Stimulated activated naive B cell treated with anti-CD40 and anti-IgM and Interleukin-4, amounts not matched to agents 10 μg/mL and 1 μg/mL and 100 μg/mL, for 72 hours (primary cell): ENCODE data around the gene CNIH2.
"Not testable (repeated sequence)": the region's sequence is repeated elsewhere in the genome, so short reads cannot be mapped to it uniquely, and the experiment has no call there.

ENCODE experiments used
- ATAC-seq, 2 donors: fragments of 150-1000 bp; cut with Tn5 transposase; replicated peaks; 2 replicates each; pipeline ENCODE4 v1.10.0; 2021; ENCODE audit warnings: moderate library complexity in 1 of 2
- DNase-seq: peaks from one replicate; pipeline ENCODE4 v3.0.0; 2021
- H3K27ac Mint-ChIP-seq: one replicate; pipeline ENCODE4 v1.8.0; 2022; ENCODE audit warnings: mild to moderate bottlenecking, mixed read lengths
- H3K27me3 Mint-ChIP-seq, 2 donors: one replicate each; pipeline ENCODE4 v1.8.0; 2022; ENCODE audit warnings: mixed read lengths in 2 of 2
- H3K36me3 Mint-ChIP-seq, 2 donors: one replicate each; pipeline ENCODE4 v1.8.0; 2022; ENCODE audit warnings: mixed read lengths in 2 of 2, mild to moderate bottlenecking in 1 of 2
- H3K4me1 Mint-ChIP-seq, 2 donors: one replicate each; pipeline ENCODE4 v1.8.0; 2022; ENCODE audit warnings: mixed read lengths in 2 of 2, mild to moderate bottlenecking in 1 of 2
- H3K4me3 Mint-ChIP-seq, 2 donors: one replicate each; pipeline ENCODE4 v1.8.0; 2022; ENCODE audit warnings: mild to moderate bottlenecking in 2 of 2, mixed read lengths in 2 of 2, moderate library complexity in 1 of 2
- H3K9me3 Mint-ChIP-seq, 2 donors: one replicate each; pipeline ENCODE4 v1.8.0; 2022; ENCODE audit warnings: mixed read lengths in 2 of 2, mild to moderate bottlenecking in 1 of 2

CNIH2 gene

GRCh38 chr11:66242095-66242765 lies 35.7 kb upstream of the CNIH2 start:
- Mint-ChIP-seq H3K27ac (peak overlapping the region; percentile 86), H3K27me3 (no peaks in the 10 kb centered on the region), H3K9me3 (no peaks in the 10 kb centered on the region), H3K36me3 (peaks cover 45 to 65% of the 10 kb centered on the region in 2 donors), H3K4me3 (no peak overlapping the region), H3K4me1 (peaks cover 25 to 36% of the 10 kb centered on the region in 2 donors)
- ATAC-seq (peak; percentile 43 to 53), DNase-seq (no peak)

DNA sequence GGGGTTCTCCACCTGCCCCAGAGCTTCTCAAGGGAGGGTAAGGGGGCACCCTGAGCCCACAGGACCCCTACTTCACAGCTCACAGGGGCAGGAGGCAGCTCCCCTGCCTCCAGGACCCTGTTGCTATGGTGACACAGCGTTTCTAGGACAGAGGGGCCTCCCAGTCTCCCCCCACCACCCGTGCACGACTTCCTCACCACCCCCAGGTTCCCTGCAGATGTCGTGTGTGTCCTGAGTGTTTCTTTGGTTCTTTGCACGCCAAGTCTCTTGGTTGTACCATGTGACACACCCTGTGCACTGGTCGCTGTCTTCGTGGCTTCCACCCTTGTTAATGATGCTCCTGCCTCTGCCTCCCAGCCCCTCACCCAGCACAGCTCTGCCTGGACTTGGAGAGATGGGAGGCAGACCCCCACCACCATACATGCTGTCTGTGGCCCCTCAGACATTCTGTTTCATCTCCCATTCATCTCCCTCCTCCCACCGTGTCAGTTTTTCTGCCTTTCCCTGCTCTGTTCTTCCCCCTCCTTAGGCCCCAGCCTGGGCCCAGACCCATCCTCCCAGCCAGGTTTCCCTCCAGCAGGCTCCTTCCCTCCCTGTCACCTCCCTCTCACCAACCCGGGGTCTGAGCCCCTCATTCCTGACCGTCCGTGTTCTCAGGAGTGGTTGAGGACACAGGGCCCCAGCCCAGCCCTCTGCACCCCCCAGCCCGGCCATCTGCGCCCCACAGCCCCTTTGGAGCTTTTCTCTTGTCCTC lies 34.0 kb upstream of the CNIH2 start:
- Mint-ChIP-seq H3K4me3 (peak overlapping the region; percentile 13 to 23), H3K9me3 (no peaks in the 10 kb centered on the region), H3K27ac (peak overlapping the region; percentile 94), H3K4me1 (peaks cover 32 to 46% of the 10 kb centered on the region in 2 donors), H3K27me3 (no peaks in the 10 kb centered on the region), H3K36me3 (peaks cover 42 to 68% of the 10 kb centered on the region in 2 donors)
- no peak for DNase-seq
- ATAC-seq = peak; percentile 72

DNA sequence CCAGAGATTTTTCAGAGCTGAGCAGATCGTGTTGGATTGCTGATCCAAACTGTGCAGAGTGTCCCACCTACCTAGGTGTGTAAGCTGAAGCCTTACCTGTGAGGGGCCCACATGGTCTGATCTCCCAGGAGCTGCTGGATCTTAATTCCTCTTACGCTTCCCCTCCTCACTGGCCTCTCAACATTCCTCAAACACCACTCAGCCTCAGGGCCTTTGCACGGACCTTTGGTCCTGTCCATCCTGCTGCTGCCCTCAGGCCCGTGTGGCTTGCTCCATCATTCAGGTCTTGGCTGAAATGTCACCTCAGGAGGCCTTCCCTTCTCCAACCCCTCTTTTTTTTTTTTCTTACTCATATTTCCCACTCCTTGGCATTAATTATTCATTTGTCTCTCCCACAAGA lies 30.7 kb upstream of the CNIH2 start:
- peaks cover 25 to 34% of the 10 kb centered on the region in 2 donors for H3K4me1 Mint-ChIP-seq
- no peak overlapping the region for H3K4me3 Mint-ChIP-seq
- ATAC-seq (no peak), DNase-seq (no peak)
- H3K36me3 Mint-ChIP-seq = peaks cover 43 to 62% of the 10 kb centered on the region in 2 donors
- no peaks in the 10 kb centered on the region for H3K9me3 Mint-ChIP-seq
- H3K27ac Mint-ChIP-seq = peak overlapping the region; percentile 75
- H3K27me3 Mint-ChIP-seq = no peaks in the 10 kb centered on the region

DNA sequence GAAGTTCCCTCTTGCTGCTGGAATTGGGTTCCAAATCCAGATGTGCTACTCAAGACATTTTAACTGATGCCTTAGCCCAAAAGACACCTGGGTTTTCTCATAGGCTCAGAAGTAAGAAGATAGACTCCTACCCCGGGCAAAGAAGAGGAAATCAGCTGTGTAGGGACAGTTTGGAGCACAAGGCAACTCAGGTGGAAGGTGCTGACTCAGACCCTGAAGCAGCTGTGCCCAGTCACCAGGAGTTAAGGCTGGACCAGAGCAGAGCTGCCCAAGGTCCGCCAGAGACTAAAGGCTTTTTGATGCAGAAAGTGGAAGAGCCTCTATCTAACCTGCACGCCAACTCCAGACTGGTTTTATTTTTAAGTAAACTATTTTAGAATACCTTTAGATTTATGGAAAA lies 30.2 kb upstream of the CNIH2 start:
- Mint-ChIP-seq H3K9me3 (no peaks in the 10 kb centered on the region), H3K36me3 (peaks cover 38 to 57% of the 10 kb centered on the region in 2 donors), H3K4me1 (peaks cover 23 to 31% of the 10 kb centered on the region in 2 donors), H3K27me3 (no peaks in the 10 kb centered on the region), H3K4me3 (no peak overlapping the region), H3K27ac (peak overlapping the region; percentile 75)
- DNase-seq (no peak), ATAC-seq (no peak)

DNA sequence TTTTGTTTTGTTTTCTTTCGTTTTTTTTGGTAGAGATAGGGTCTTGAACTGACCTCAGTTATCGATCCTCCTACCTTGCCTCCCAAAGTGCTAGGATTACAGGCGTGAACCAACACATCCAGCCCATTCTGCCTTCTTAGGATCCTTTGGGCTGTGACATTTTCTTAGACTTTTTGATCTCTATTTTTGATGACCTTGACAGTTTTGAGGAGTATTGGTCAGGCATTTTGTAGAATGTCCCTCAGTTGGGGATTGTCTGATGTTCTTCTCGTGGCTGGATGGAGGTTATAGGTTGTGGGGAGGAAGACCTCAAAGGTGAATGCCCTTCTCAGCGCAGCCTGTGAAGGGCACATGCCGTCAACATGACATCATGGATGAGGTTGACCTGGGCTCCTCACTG lies 29.1 kb upstream of the CNIH2 start:
- Mint-ChIP-seq H3K27me3 (no peaks in the 10 kb centered on the region), H3K27ac (no peak overlapping the region), H3K4me3 (no peak overlapping the region), H3K4me1 (peaks cover 23 to 30% of the 10 kb centered on the region in 2 donors), H3K36me3 (peaks cover 36 to 54% of the 10 kb centered on the region in 2 donors), H3K9me3 (no peaks in the 10 kb centered on the region)
- ATAC-seq (no peak), DNase-seq (no peak)

DNA sequence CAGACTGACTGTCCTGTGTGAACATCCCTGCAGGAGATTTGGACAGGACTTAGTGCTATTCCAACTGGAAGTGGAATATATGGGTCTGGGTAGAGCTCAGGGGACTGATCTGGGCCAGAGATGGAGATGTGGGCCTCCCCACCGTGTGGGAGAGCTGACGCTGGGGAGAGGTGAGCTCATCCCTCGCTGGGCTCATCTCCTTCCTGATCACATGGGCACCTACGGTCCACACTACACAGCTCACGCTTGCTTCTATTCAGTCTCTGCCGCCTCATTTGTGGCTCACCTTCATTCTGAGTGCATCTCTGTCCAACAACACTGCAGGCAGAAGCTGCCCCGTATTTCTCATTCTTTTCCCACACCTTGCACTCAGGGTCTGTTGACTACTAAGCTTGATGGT lies 26.2 kb upstream of the CNIH2 start:
- ATAC-seq (no peak), DNase-seq (no peak)
- Mint-ChIP-seq H3K4me3 (no peak overlapping the region), H3K36me3 (peaks cover 27 to 40% of the 10 kb centered on the region in 2 donors), H3K9me3 (no peaks in the 10 kb centered on the region), H3K4me1 (peaks cover 33 to 35% of the 10 kb centered on the region in 2 donors), H3K27me3 (no peaks in the 10 kb centered on the region), H3K27ac (no peak overlapping the region)

DNA sequence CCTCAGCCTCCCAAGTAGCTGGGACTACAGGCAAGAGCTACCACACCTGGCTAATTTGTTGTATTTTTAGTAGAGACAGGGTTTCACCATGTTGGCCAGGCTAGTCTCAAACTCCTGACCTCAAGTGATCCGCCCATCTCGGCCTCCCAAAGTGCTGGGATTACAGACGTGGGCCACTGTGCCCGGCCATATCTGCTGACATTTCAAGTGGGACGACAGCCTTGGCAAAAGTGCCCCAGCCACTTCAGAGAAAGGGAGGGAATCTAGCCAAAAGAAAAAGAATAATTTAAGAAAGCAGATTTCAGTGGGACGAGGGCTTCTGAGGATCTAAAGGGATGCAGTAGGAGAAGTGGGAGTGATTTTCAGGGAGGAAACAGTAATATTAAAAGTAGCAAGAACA lies 24.9 kb upstream of the CNIH2 start:
- peak overlapping the region; percentile 88 for H3K27ac Mint-ChIP-seq
- H3K4me3 Mint-ChIP-seq = not testable (repeated sequence)

DNA sequence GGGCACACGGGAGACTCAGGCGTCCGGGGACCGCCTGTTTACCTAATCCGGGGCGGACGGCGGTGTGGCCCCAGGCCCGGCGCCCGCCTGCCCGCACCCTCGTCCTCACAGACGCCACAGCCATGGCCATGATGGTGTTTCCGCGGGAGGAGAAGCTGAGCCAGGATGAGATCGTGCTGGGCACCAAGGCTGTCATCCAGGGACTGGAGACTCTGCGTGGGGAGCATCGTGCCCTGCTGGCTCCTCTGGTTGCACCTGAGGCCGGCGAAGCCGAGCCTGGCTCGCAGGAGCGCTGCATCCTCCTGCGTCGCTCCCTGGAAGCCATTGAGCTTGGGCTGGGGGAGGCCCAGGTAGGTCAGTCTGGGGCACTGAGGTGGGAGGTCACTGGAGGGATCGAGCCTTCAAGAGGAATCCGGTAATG lies 19.5 kb upstream of the CNIH2 start:
- H3K27me3 Mint-ChIP-seq = no peaks in the 10 kb centered on the region
- H3K36me3 Mint-ChIP-seq = peaks cover 37 to 45% of the 10 kb centered on the region in 2 donors
- ATAC-seq = peak; percentile 0 to 1
- peak overlapping the region; percentile 93 for H3K27ac Mint-ChIP-seq
- H3K4me1 Mint-ChIP-seq = peaks cover 33 to 39% of the 10 kb centered on the region in 2 donors
- peak overlapping the region; percentile 89 to 92 for H3K4me3 Mint-ChIP-seq
- H3K9me3 Mint-ChIP-seq = no peaks in the 10 kb centered on the region
- DNase-seq = no peak

More for the DNA sequence above, 24.9 kb upstream of the CNIH2 start:
- Mint-ChIP-seq H3K4me1 (peaks cover 27 to 30% of the 10 kb centered on the region in 2 donors), H3K36me3 (peaks cover 17 to 28% of the 10 kb centered on the region in 2 donors)
- not testable (repeated sequence) for H3K9me3 Mint-ChIP-seq, ATAC-seq, H3K27me3 Mint-ChIP-seq, DNase-seq

GRCh38 chr11:66259225-66259624 lies 18.8 kb upstream of the CNIH2 start:
- Mint-ChIP-seq H3K4me1 (peaks cover 30 to 35% of the 10 kb centered on the region in 2 donors), H3K27ac (no peak overlapping the region), H3K36me3 (peaks cover 37 to 48% of the 10 kb centered on the region in 2 donors), H3K4me3 (no peak overlapping the region), H3K27me3 (no peaks in the 10 kb centered on the region), H3K9me3 (no peaks in the 10 kb centered on the region)
- no peak for DNase-seq
- no peak for ATAC-seq

GRCh38 chr11:66259956-66260355 lies 18.0 kb upstream of the CNIH2 start:
- Mint-ChIP-seq H3K27ac (no peak overlapping the region), H3K4me1 (peaks cover 29 to 35% of the 10 kb centered on the region in 2 donors), H3K36me3 (peaks cover 45 to 55% of the 10 kb centered on the region in 2 donors), H3K9me3 (no peaks in the 10 kb centered on the region), H3K27me3 (no peaks in the 10 kb centered on the region), H3K4me3 (no peak overlapping the region)
- DNase-seq = no peak
- ATAC-seq = no peak

- Mint-ChIP-seq H3K4me3 (no peak overlapping the region), H3K36me3 (peaks cover 48 to 56% of the 10 kb centered on the region in 2 donors), H3K4me1 (peaks cover 24 to 28% of the 10 kb centered on the region in 2 donors), H3K9me3 (no peaks in the 10 kb centered on the region), H3K27me3 (no peaks in the 10 kb centered on the region), H3K27ac (no peak overlapping the region)
- no peak for ATAC-seq
- DNase-seq = no peak
Measured at GRCh38 chr11:66261578-66261977, 16.4 kb upstream of the CNIH2 start.

DNA sequence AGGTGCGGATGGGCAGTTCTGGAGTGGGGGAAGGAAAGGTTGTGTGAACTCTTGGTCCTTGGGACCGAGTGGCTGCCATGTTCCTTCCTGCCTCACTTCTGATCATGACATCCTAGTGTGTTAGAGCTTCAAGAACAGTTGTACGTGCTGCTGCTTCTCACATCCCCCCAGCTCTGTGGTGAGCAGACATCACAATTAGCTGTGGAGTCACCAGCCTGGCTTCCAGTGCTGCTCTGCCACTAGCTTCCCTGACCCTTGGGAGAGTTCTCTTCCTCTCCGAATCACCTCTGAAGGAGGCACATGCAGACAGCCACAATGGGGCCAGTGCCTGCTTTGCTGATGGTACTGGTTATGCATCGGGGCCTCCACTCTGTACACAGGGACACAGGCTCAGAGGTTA lies 15.8 kb upstream of the CNIH2 start:
- no peaks in the 10 kb centered on the region for H3K9me3 Mint-ChIP-seq
- H3K36me3 Mint-ChIP-seq = peaks cover 53 to 61% of the 10 kb centered on the region in 2 donors
- H3K4me1 Mint-ChIP-seq = peaks cover 24 to 29% of the 10 kb centered on the region in 2 donors
- H3K4me3 Mint-ChIP-seq = no peak overlapping the region
- ATAC-seq (no peak), DNase-seq (no peak)
- no peaks in the 10 kb centered on the region for H3K27me3 Mint-ChIP-seq
- H3K27ac Mint-ChIP-seq = no peak overlapping the region

GRCh38 chr11:66262696-66263095 lies 15.3 kb upstream of the CNIH2 start:
- no peaks in the 10 kb centered on the region for H3K9me3 Mint-ChIP-seq
- peaks cover 55 to 63% of the 10 kb centered on the region in 2 donors for H3K36me3 Mint-ChIP-seq
- DNase-seq (no peak), ATAC-seq (no peak)
- H3K27me3 Mint-ChIP-seq = no peaks in the 10 kb centered on the region
- no peak overlapping the region for H3K4me3 Mint-ChIP-seq
- H3K4me1 Mint-ChIP-seq = peaks cover 26 to 34% of the 10 kb centered on the region in 2 donors
- H3K27ac Mint-ChIP-seq = no peak overlapping the region

DNA sequence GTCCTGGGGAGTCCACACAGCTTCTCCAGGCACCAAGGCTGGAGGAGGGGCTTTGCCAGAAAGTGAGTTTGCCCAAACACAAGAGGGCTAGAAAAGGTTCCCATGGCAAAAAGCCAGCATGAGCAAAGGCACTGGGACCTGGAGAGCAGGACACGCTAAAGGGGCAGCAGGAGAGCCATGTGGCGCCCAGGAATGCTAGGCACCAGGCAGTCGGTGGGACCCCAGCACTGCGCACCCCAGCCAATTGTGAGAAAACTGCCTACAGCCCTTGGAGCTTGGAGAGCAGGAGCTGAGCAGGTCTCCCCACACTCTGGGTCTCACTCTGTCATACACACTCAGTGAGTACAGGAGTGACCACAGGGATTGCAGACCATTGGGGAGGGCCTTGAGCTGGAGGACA lies 14.7 kb upstream of the CNIH2 start:
- DNase-seq (no peak), ATAC-seq (no peak)
- Mint-ChIP-seq H3K9me3 (no peaks in the 10 kb centered on the region), H3K4me3 (no peak overlapping the region), H3K36me3 (peaks cover 55 to 64% of the 10 kb centered on the region in 2 donors), H3K4me1 (peaks cover 28 to 38% of the 10 kb centered on the region in 2 donors), H3K27ac (no peak overlapping the region), H3K27me3 (no peaks in the 10 kb centered on the region)

- H3K27ac Mint-ChIP-seq = no peak overlapping the region
- ATAC-seq = no peak
- H3K4me3 Mint-ChIP-seq = no peak overlapping the region
- H3K9me3 Mint-ChIP-seq = no peaks in the 10 kb centered on the region
- H3K36me3 Mint-ChIP-seq = peaks cover 49 to 65% of the 10 kb centered on the region in 2 donors
- H3K4me1 Mint-ChIP-seq = peaks cover 24 to 33% of the 10 kb centered on the region in 2 donors
- H3K27me3 Mint-ChIP-seq = no peaks in the 10 kb centered on the region
- no peak for DNase-seq
Measured at GRCh38 chr11:66263785-66264184, 14.2 kb upstream of the CNIH2 start.
